NCI-H187 (cell line): Measurements from ENCODE around the gene PRKCB.

ENCODE experiments used
- DNase-seq, 2 experiments: peaks; one replicate each; lab custom pipeline; 2025; lab: John Stamatoyannopoulos, UW

PRKCB gene

GRCh38 chr16:23943604-23944003, 107.8 kb downstream of the PRKCB start:
- no peak for DNase-seq

- no peak for DNase-seq
Observed at GRCh38 chr16:23944381-23944780, 108.6 kb downstream of the PRKCB start.

GRCh38 chr16:23945243-23945642, 109.5 kb downstream of the PRKCB start:
- no peak for DNase-seq

GRCh38 chr16:23947838-23948237, 112.1 kb downstream of the PRKCB start:
- no peak for DNase-seq

GRCh38 chr16:23948949-23949411, 113.2 kb downstream of the PRKCB start:
- peak in 1 of 2 experiments; percentile 38 for DNase-seq

GRCh38 chr16:23949630-23950290, 114.0 kb downstream of the PRKCB start:
- no peak for DNase-seq

GRCh38 chr16:23950291-23950894, 114.6 kb downstream of the PRKCB start:
- no peak for DNase-seq

GRCh38 chr16:23950898-23951297, 115.1 kb downstream of the PRKCB start:
- DNase-seq, result no peak

GRCh38 chr16:23952128-23952970, 116.6 kb downstream of the PRKCB start:
- no peak for DNase-seq

GRCh38 chr16:23952971-23953300, 117.2 kb downstream of the PRKCB start:
- DNase-seq, result no peak

GRCh38 chr16:23953476-23953875, 117.7 kb downstream of the PRKCB start:
- DNase-seq, result no peak

GRCh38 chr16:23955088-23955487, 119.3 kb downstream of the PRKCB start:
- DNase-seq, result no peak

- DNase-seq, result no peak
Observed at GRCh38 chr16:23957287-23957686, 121.5 kb downstream of the PRKCB start.

- DNase-seq, result no peak
Observed at GRCh38 chr16:23959072-23959751, 123.4 kb downstream of the PRKCB start.

GRCh38 chr16:23959752-23960072, 123.9 kb downstream of the PRKCB start:
- no peak for DNase-seq

GRCh38 chr16:23960081-23960885, 124.5 kb downstream of the PRKCB start:
- DNase-seq, result no peak

GRCh38 chr16:23962001-23962400, 126.2 kb downstream of the PRKCB start:
- no peak for DNase-seq

- DNase-seq, result no peak
Observed at GRCh38 chr16:23964136-23964535, 128.4 kb downstream of the PRKCB start.

GRCh38 chr16:23965137-23965733, 129.5 kb downstream of the PRKCB start:
- no peak for DNase-seq

GRCh38 chr16:23966597-23967394, 131.0 kb downstream of the PRKCB start:
- DNase-seq, result no peak

GRCh38 chr16:23967775-23968174, 132.0 kb downstream of the PRKCB start:
- DNase-seq, result no peak
